ENCODE data around the gene SHC3.

- TF ChIP-seq, protein P1, sequence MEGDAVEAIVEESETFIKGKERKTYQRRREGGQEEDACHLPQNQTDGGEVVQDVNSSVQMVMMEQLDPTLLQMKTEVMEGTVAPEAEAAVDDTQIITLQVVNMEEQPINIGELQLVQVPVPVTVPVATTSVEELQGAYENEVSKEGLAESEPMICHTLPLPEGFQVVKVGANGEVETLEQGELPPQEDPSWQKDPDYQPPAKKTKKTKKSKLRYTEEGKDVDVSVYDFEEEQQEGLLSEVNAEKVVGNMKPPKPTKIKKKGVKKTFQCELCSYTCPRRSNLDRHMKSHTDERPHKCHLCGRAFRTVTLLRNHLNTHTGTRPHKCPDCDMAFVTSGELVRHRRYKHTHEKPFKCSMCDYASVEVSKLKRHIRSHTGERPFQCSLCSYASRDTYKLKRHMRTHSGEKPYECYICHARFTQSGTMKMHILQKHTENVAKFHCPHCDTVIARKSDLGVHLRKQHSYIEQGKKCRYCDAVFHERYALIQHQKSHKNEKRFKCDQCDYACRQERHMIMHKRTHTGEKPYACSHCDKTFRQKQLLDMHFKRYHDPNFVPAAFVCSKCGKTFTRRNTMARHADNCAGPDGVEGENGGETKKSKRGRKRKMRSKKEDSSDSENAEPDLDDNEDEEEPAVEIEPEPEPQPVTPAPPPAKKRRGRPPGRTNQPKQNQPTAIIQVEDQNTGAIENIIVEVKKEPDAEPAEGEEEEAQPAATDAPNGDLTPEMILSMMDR (conservative IDR thresholded peaks at IDR 0.05 in 1 of 2, IDR thresholded peaks at IDR 0.05 in 1 of 2; ENCODE audit: low read depth in 1 of 2, low read length in 2 of 2) = no peak
- no peak for TF ChIP-seq EZH2 (IDR thresholded peaks at IDR 0.05; ENCODE audit: low read length, missing control alignments)
Observed at GRCh38 chr9:89122949-89123348, 55.7 kb downstream of the SHC3 start.
